GM18520 (cell line): ENCODE data around the gene CDC5L.

Experiments
- ATAC-seq: cut with Tn5 transposase; IDR thresholded peaks from one replicate; pipeline ENCODE4 v1.9.1; 2021; ENCODE audit not compliant: unreplicated experiment

The CDC5L gene

DNA sequence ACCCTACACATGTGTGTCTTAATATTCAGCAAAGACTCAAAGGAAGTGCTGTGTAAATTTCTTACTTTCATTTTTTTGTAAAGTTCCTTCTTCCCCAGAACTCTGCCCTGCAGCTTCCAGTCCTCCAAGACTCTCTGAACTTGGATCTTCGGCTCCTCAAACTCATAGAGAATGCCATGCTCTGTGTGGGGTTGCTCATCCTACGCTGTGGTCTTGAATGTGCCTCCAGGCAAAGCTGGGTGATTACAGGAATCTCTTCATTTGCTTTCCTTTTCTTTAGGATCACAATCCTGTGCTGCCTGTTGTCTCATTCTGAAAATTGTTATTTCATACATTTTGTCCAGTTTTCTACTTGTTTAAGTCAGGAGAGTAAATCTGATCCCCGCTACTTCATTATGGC lies 14.5 kb upstream of the CDC5L start:
- ATAC-seq: no peak

DNA sequence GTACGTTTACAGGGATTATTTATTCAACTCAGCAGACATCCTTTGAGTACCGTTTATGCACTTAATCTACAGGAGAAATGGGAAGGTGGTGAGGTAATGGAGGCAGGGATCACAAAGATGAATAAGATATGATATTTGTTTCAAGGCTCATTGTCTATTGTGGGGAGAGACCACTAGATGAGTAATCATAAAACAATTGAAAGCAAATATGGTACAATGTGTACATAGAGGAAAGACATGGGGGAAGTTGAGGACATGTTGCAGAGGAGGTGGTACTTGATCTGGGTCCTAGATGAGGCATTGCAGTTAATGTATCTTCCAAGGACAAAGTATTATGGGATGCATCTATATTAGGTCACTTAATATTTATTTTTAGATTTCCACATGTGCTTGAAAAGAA lies 13.7 kb upstream of the CDC5L start:
- ATAC-seq: no peak

- no peak for ATAC-seq
Measured at GRCh38 chr6:44375071-44375470, 12.4 kb upstream of the CDC5L start.

GRCh38 chr6:44377484-44377883 lies 10.0 kb upstream of the CDC5L start:
- no peak for ATAC-seq

DNA sequence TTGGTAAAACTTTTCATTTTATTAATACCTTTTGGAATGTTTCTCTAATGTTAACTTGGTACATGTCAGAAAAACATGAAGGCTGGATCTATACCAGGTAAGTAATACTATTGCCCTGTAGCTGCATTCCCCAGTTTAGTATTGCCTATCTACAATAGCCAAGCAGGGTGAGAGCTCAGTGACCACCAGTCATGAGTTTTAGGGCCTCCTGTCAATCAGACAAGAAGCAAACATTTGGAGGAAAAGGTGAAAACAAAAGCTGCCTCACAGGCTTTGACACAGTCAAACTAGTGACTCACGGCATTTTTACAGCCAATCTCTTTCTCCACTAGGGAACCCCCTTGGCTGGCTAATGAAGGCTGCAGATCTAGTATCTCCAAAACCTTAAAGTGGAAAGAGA lies 9.5 kb upstream of the CDC5L start:
- no peak for ATAC-seq

DNA sequence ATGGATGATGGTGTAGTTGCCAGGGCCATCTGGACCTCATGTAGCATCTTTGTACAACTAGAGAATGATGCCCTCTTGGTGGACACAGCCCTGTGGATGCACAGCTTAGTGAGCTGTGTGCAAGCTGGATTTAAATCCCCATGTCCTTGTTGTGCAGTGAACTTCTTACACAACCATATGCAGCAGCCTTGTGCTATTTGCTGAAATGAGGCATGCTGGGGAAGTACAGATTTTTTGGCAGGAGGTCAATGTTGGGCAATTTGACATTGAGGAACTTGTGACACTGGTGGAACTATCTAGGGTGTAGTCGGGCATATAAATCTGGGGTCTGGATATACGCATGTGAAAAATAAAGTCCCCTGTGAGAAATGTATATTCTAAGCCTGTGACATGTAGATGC lies 5.8 kb upstream of the CDC5L start:
- ATAC-seq: no peak

GRCh38 chr6:44386364-44386928 lies 1.1 kb upstream of the CDC5L start:
- ATAC-seq: no peak

DNA sequence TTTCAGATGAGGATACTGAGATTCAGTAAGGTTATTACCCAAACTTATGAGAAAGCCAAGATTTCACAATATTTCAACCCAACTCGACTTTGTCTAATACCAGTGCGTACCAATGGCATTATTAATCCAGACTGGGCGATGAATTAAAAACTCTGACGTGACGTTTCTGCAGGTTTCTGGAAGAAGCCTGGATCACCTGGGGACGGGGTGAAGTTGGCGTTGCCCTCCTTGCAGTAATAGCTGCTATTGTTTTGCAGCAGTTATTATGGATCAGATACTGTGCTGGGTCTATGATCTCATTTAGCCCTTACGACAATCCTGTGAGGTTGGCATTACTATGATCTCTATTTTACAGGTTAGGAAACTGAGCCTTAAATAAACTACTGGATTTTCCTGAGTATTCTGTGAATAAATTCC lies 569 bp upstream of the CDC5L start:
- ATAC-seq: peak; percentile 13

GRCh38 chr6:44388135-44388487 lies 605 bp downstream of the CDC5L start:
- ATAC-seq: no peak

DNA sequence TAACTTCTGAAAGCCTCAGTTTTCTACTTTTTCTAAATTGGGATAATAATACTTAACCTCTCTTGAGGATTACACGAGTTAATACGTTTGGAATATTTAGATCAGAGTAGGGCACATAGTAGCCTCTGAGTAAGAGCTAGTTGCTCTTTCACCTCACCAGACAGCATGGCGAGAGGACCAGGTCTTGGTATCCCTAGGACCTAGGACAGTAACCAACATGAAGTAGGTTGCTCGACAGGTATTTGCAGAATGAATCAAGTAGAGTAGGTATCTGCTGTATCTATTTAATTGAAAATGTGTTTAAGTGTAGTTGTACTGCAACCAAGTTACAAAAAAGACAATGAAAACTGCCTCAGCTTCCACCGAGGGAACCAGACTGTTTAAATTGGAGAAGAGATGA lies 1.4 kb downstream of the CDC5L start:
- ATAC-seq: no peak

DNA sequence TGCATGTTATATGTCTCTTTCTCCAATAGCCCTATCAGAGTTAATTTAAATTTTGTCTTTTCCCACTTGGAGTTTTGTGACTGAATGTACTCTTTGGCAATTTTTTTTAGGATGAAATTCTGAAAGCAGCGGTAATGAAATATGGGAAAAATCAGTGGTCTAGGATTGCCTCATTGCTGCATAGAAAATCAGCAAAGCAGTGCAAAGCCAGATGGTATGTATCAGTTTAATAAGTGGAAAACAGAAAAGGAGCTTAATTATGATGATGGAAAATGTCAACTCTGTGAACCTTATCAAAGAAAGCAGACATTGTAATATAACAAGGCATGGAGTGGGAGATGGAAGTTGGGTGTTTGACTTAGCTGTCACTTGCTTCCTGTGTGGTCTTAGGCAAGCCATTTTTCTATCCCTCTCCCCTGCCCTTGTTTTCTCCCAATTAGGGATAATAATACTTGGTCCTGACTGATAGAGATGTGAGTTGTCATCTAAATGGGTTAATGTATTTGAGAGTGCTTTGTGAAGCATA lies 2.7 kb downstream of the CDC5L start:
- ATAC-seq: no peak

GRCh38 chr6:44395501-44395900 lies 8.0 kb downstream of the CDC5L start:
- ATAC-seq: no peak

- ATAC-seq: no peak
Measured at GRCh38 chr6:44396968-44397367, 9.5 kb downstream of the CDC5L start.

- no peak for ATAC-seq
Measured at GRCh38 chr6:44397424-44398164, 10.1 kb downstream of the CDC5L start.

DNA sequence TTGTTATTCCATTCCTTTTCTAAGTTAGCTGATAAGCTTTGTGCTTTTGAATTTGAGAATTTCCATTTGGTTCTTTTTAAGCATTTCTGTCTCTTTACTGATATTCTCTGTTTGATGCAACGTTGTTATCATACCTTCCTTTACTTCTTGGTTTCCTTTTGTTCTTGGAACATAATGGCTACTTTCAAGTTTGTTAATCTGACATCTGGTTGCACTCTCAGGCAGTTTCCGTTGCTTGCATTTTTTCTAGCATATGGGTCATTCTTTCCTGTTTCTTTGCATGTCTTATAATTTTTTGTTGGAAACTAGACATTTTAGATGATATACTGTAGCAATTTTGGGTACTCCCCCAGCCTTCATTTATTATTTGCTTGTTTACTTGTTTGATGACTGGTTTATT lies 12.5 kb downstream of the CDC5L start:
- no peak for ATAC-seq

- ATAC-seq: no peak
Measured at GRCh38 chr6:44400572-44400971, 13.1 kb downstream of the CDC5L start.

GRCh38 chr6:44401138-44401537 lies 13.6 kb downstream of the CDC5L start:
- ATAC-seq: no peak

DNA sequence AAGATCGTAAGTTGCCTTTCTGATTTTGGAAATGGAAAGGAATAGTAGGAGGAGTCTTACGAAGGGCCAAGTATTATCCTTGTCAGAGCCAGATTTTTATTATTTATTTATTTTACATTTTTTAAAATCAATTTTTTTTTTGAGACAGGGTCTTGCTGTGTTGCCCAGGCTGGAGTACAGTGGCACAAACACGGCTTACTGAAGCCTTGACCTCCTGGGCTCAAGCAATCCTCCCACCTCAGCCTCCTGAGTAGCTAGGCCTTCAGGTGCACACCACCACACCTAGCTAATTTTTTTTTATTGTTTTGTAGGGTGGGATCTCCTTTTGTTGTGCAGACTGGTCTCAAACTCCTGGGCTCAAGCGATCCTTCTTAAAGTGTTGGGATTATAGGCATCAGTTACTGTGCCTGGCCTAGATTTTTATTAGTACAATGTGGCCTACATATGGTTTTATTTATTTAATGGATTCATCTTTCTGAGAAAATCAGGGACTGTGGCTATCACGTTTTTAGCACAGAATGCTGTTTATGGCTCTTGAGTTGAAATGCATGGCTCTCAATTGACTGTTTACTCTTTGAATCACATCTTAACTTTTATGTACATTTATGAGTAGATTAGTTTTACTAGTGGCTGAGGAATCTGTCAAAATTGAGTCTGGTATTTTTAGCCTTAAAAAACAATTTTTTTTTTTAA lies 16.7 kb downstream of the CDC5L start:
- ATAC-seq: no peak

DNA sequence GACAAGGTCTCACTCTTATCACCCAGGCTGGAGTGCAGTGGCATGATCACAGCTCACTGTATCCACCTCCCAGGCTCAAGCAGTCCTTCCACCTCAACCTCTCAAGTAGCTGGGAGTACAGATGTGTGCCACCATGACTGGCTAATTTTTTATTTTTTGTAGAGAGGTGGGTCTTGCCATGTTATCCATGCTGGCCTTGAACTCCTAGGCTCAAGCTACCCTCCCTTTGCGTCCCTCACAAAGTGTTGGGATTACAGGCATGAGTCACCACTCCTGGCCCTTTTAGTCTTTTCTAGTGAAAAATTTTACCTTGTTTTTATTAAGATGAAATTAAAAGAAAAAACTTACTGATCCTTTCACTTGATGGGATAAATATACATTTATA lies 17.2 kb downstream of the CDC5L start:
- no peak for ATAC-seq

- no peak for ATAC-seq
Measured at GRCh38 chr6:44407951-44408670, 20.6 kb downstream of the CDC5L start.

GRCh38 chr6:44409207-44409794 lies 21.8 kb downstream of the CDC5L start:
- no peak for ATAC-seq
